Kidney epithelial cell (primary cell): ENCODE measurements around the gene OR6K6. TPM values are rescaled to one million over a fixed set of nuclear protein-coding genes. Genes with fewer than 3 reads are reported as not detected.

ENCODE experiments used
- DNase-seq: peaks from one replicate; pipeline ENCODE4 v3.0.0-alpha.2; 2010; ENCODE audit warnings: low read depth
- H3K27me3 ChIP-seq: 2 replicates; pipeline ENCODE4 v1.6.0; 2011; ENCODE audit warnings: low read length; ENCODE audit not compliant: control insufficient read depth, insufficient read depth
- H3K36me3 ChIP-seq: 2 replicates; pipeline ENCODE4 v1.5.1; 2011; ENCODE audit warnings: low read length; ENCODE audit not compliant: control insufficient read depth, insufficient read depth
- H3K4me3 ChIP-seq: 2 replicates; pipeline ENCODE4 v1.5.1; 2011; ENCODE audit warnings: low read depth, mild to moderate bottlenecking, control low read depth, low read length
- total RNA-seq: library from RNA; depleted of rRNA; stranded (reverse); fragments of >200 nt; gene quantifications from 2 replicates; pipeline ENCODE4 v1.2.3, GENCODE V29; 2015
- TF ChIP-seq, protein P1 (sequence below): IDR thresholded peaks from 2 replicates; pipeline ENCODE4 v1.5.1; 2011; ENCODE audit warnings: mild to moderate bottlenecking, moderate library complexity, low read length, control low read depth, inconsistent platforms; ENCODE audit not compliant: insufficient read depth, poor library complexity, severe bottlenecking

OR6K6 gene, protein sequence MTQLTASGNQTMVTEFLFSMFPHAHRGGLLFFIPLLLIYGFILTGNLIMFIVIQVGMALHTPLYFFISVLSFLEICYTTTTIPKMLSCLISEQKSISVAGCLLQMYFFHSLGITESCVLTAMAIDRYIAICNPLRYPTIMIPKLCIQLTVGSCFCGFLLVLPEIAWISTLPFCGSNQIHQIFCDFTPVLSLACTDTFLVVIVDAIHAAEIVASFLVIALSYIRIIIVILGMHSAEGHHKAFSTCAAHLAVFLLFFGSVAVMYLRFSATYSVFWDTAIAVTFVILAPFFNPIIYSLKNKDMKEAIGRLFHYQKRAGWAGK
- not detected in 2 replicates for total RNA-seq

DNA sequence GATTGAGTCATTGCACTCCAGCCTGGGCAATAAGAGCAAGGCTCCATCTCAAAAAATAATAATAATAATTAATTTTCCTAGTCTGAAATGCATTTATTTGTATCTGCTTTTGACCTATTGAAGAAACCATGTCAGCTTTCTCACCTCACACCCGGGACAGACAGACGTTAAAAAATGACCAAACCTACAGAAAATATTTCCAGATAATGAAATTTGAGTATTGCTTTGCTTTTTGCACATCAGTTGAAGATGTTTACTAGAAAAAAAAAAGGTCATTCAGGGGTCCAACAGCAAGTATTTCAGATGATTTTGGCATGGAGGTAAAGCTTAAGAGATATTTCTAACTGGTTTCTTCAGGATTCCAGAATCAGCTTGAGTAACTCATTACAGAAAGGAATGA, at the start of gene OR6K6:
OR6K6 (plus strand) TSS at position 301 of the 400 bp plus-strand sequence. CDS start 168 bp downstream, outside the sequence.
- H3K27me3 ChIP-seq = no peaks in the 10 kb centered on the region
- DNase-seq = no peak
- TF ChIP-seq, protein P1, sequence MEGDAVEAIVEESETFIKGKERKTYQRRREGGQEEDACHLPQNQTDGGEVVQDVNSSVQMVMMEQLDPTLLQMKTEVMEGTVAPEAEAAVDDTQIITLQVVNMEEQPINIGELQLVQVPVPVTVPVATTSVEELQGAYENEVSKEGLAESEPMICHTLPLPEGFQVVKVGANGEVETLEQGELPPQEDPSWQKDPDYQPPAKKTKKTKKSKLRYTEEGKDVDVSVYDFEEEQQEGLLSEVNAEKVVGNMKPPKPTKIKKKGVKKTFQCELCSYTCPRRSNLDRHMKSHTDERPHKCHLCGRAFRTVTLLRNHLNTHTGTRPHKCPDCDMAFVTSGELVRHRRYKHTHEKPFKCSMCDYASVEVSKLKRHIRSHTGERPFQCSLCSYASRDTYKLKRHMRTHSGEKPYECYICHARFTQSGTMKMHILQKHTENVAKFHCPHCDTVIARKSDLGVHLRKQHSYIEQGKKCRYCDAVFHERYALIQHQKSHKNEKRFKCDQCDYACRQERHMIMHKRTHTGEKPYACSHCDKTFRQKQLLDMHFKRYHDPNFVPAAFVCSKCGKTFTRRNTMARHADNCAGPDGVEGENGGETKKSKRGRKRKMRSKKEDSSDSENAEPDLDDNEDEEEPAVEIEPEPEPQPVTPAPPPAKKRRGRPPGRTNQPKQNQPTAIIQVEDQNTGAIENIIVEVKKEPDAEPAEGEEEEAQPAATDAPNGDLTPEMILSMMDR = no peak
- H3K36me3 ChIP-seq = no peaks in the 10 kb centered on the region
- no peak within 1 kb of the TSS for H3K4me3 ChIP-seq

DNA sequence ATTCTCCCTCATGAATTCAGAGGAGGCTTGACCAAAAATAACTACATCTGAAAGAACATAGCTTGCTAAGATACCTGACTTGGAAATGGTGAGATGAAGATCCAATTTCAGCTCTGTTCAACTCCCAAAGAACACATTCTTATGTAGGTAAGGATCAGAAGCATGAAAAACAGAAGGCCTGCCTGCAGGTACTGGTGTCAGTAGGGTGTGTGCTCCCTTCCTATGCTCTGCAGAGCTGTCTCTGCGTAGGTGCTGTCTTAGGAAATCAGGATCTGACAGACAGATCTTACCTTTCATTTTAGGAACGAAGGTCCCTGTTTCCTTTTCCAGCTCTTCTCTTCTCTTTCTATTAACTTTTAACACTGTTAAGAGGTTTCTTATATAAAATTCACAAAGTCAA, 48.4 kb upstream of the OR6K6 start:
- TF ChIP-seq, protein P1 = no peak
- Histone ChIP-seq H3K4me3 (no peak overlapping the region), H3K27me3 (no peaks in the 10 kb centered on the region), H3K36me3 (no peaks in the 10 kb centered on the region)
- no peak for DNase-seq

DNA sequence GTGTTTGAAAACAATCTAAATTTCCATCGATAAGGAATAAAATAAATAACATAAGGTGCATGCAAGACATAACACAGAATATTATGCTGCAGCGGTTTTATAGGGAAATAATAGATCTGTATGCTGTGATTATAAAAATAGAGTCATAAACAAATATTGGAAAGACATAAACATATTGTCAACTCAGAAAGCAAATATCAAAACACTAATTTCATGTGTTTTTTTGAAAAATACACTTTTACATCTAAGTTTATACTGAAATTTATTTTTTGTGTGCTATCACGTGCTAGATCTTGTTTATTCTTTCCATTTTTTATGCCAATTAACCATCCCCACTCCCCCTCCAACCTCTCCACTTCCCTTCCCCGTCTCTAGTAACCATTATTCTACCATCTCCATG, 43.4 kb upstream of the OR6K6 start:
- Histone ChIP-seq H3K4me3 (no peak overlapping the region), H3K36me3 (no peaks in the 10 kb centered on the region), H3K27me3 (no peaks in the 10 kb centered on the region)
- TF ChIP-seq, protein P1 = no peak
- no peak for DNase-seq

DNA sequence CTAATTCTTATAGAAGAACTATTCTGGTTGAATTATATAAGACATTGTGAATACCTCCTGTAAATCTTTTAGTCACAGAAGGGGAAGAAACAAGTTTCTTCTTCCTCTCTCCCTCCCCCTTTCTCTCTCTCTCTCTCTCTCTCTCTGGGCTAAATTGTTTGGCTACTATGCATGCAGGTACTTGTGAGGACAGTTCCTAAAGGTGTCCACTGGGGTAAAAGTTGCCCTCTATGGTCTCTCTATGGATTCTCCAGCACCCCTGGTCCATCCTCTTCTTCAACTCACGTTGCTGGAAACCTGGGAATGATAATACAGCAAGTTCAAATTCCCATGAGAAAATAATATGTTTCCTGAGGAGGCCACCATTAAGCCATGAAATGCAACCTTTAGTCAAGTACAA, 39.8 kb upstream of the OR6K6 start:
- DNase-seq = no peak
- H3K4me3 ChIP-seq = no peak overlapping the region
- TF ChIP-seq, protein P1 = no peak

GRCh38 chr1:158716335-158716734, 38.2 kb upstream of the OR6K6 start:
- TF ChIP-seq, protein P1 = no peak
- DNase-seq = no peak
- Histone ChIP-seq H3K4me3 (no peak overlapping the region), H3K27me3 (no peaks in the 10 kb centered on the region), H3K36me3 (no peaks in the 10 kb centered on the region)

More for the DNA sequence above, 39.8 kb upstream of the OR6K6 start:
- H3K36me3 ChIP-seq = no peaks in the 10 kb centered on the region
- H3K27me3 ChIP-seq = no peaks in the 10 kb centered on the region

DNA sequence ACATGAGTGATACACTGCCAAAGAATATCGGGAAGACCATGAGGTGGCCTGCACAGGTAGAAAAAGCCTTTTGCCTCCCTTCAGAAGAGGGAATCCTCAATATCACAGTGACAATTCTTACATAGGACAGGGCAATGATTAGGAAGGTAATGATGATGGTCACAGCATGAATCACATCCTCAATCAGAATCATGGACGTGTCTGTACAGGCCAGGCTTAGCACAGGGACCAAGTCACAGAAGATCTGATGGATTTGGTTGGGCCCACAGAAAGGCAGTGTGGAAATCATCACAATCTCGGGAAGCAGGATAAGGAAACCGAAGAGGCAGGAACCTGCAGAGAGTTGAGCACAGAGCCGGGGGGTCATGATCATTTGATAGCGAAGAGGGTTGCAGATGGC, 37.2 kb upstream of the OR6K6 start:
- Histone ChIP-seq H3K27me3 (no peaks in the 10 kb centered on the region), H3K4me3 (no peak overlapping the region), H3K36me3 (no peaks in the 10 kb centered on the region)
- no peak for DNase-seq
- TF ChIP-seq, protein P1 = no peak
